NCI-H69 (cell line): ENCODE measurements around the gene DOCK1.
A peak's percentile ranks its signal among the peaks of the same experiment; 100 is the strongest.

Experiments used
- DNase-seq: peaks from one replicate; lab custom pipeline; 2025; lab: John Stamatoyannopoulos, UW

DOCK1 gene

GRCh38 chr10:127039435-127039834 lies 134.2 kb downstream of the DOCK1 start:
- DNase-seq, result no peak

- no peak for DNase-seq
These were observed 135.5 kb downstream of the DOCK1 start for GRCh38 chr10:127040756-127041155.

GRCh38 chr10:127041552-127041951 lies 136.3 kb downstream of the DOCK1 start:
- DNase-seq, result no peak

GRCh38 chr10:127043301-127043700 lies 138.1 kb downstream of the DOCK1 start:
- DNase-seq, result no peak

- DNase-seq, result no peak
These were observed 139.0 kb downstream of the DOCK1 start for GRCh38 chr10:127044186-127044585.

- no peak for DNase-seq
These were observed 142.0 kb downstream of the DOCK1 start for GRCh38 chr10:127046975-127047877.

GRCh38 chr10:127047878-127048238 lies 142.6 kb downstream of the DOCK1 start:
- DNase-seq, result no peak

- no peak for DNase-seq
These were observed 143.4 kb downstream of the DOCK1 start for GRCh38 chr10:127048630-127049029.

GRCh38 chr10:127052001-127052400 lies 146.8 kb downstream of the DOCK1 start:
- DNase-seq, result no peak

- no peak for DNase-seq
These were observed 150.0 kb downstream of the DOCK1 start for GRCh38 chr10:127055263-127055662.

GRCh38 chr10:127059314-127059713 lies 154.1 kb downstream of the DOCK1 start:
- DNase-seq, result no peak

- DNase-seq, result no peak
These were observed 158.5 kb downstream of the DOCK1 start for GRCh38 chr10:127063762-127064161.

- no peak for DNase-seq
These were observed 159.2 kb downstream of the DOCK1 start for GRCh38 chr10:127064474-127064873.

- DNase-seq, result no peak
These were observed 162.4 kb downstream of the DOCK1 start for GRCh38 chr10:127067542-127068194.

GRCh38 chr10:127068485-127068884 lies 163.3 kb downstream of the DOCK1 start:
- no peak for DNase-seq

GRCh38 chr10:127069436-127069835 lies 164.2 kb downstream of the DOCK1 start:
- DNase-seq, result no peak

GRCh38 chr10:127071126-127071525 lies 165.9 kb downstream of the DOCK1 start:
- no peak for DNase-seq

GRCh38 chr10:127073666-127074065 lies 168.4 kb downstream of the DOCK1 start:
- no peak for DNase-seq

- no peak for DNase-seq
These were observed 174.2 kb downstream of the DOCK1 start for GRCh38 chr10:127079392-127079791.

- DNase-seq, result peak; percentile 62
These were observed 175.1 kb downstream of the DOCK1 start for GRCh38 chr10:127080317-127080716.

- no peak for DNase-seq
These were observed 176.7 kb downstream of the DOCK1 start for GRCh38 chr10:127081851-127082345.

GRCh38 chr10:127082651-127083050 lies 177.4 kb downstream of the DOCK1 start:
- DNase-seq, result no peak

- no peak for DNase-seq
These were observed 180.7 kb downstream of the DOCK1 start for GRCh38 chr10:127085957-127086356.
